ENCODE measurements around the gene PCSK6. TPM values are rescaled to one million over a fixed set of nuclear protein-coding genes. Genes with fewer than 3 reads are reported as not detected.

Gene PCSK6
- total RNA-seq, 1 experiment from 2014 or later = 10.6 TPM

DNA sequence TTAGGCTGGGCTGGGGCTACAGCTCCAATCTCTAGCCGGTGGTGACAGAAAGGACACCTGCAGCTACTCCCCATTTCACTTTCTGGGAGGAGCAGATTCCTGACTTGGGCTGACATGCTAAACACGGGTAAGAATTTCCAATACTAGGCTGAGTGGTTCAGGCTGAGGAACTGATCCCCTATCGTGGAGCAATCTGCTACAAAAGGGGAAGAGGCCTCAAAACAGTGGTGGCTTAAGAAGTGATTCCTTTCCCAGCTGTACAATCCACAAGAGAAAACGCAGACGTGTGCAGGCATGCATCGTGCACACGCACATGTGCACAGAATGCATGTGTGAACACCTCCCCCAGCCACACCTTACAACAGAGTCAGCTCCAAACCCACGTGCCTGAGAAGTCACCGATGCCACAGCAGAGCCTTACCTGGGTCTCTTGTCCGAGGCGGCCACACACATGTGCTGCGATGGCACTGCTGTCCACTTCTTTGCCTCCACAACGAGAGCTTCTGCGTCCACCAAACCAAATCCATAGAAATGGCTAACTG lies 107.8 kb downstream of the PCSK6 start:
- Histone ChIP-seq H3K27ac (ENCODE audit: low read length) (no peak overlapping the region), H3K9me3 (ENCODE audit: control insufficient read depth, insufficient read depth, low read depth, low read length) (no peaks in the 10 kb centered on the region), H3K27me3 (ENCODE audit: control insufficient read depth, insufficient read depth, low read length) (no peaks in the 10 kb centered on the region), H3K4me3 (ENCODE audit: low read depth in 2 of 2, low read length in 2 of 2) (no peak overlapping the region), H3K36me3 (ENCODE audit: control insufficient read depth, insufficient read depth, low read length) (no peaks in the 10 kb centered on the region), H3K4me1 (ENCODE audit: control insufficient read depth, insufficient read depth, low read length) (no peaks in the 10 kb centered on the region)
- DNase-seq (ENCODE audit: low read depth, low spot score) = no peak
- no TSS peak for BruUV-seq (replicated peaks)
- intact Hi-C loops (cut with micrococcal nuclease; ENCODE audit: unreplicated experiment) = no loop called here
- no peak for TF ChIP-seq TCF7L2 (IDR thresholded peaks at IDR 0.05; ENCODE audit: low read depth, low read length)
- TF ChIP-seq POLR2AphosphoS5 (IDR thresholded peaks at IDR 0.05; ENCODE audit: low read depth, low read length) = no peak
- TF ChIP-seq, protein P1, sequence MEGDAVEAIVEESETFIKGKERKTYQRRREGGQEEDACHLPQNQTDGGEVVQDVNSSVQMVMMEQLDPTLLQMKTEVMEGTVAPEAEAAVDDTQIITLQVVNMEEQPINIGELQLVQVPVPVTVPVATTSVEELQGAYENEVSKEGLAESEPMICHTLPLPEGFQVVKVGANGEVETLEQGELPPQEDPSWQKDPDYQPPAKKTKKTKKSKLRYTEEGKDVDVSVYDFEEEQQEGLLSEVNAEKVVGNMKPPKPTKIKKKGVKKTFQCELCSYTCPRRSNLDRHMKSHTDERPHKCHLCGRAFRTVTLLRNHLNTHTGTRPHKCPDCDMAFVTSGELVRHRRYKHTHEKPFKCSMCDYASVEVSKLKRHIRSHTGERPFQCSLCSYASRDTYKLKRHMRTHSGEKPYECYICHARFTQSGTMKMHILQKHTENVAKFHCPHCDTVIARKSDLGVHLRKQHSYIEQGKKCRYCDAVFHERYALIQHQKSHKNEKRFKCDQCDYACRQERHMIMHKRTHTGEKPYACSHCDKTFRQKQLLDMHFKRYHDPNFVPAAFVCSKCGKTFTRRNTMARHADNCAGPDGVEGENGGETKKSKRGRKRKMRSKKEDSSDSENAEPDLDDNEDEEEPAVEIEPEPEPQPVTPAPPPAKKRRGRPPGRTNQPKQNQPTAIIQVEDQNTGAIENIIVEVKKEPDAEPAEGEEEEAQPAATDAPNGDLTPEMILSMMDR (IDR thresholded peaks at IDR 0.05) = no peak
- no peak for TF ChIP-seq SIN3A (IDR thresholded peaks at IDR 0.05; ENCODE audit: borderline replicate concordance, insufficient read depth, low read depth, low read length)
- TF ChIP-seq, protein P2, sequence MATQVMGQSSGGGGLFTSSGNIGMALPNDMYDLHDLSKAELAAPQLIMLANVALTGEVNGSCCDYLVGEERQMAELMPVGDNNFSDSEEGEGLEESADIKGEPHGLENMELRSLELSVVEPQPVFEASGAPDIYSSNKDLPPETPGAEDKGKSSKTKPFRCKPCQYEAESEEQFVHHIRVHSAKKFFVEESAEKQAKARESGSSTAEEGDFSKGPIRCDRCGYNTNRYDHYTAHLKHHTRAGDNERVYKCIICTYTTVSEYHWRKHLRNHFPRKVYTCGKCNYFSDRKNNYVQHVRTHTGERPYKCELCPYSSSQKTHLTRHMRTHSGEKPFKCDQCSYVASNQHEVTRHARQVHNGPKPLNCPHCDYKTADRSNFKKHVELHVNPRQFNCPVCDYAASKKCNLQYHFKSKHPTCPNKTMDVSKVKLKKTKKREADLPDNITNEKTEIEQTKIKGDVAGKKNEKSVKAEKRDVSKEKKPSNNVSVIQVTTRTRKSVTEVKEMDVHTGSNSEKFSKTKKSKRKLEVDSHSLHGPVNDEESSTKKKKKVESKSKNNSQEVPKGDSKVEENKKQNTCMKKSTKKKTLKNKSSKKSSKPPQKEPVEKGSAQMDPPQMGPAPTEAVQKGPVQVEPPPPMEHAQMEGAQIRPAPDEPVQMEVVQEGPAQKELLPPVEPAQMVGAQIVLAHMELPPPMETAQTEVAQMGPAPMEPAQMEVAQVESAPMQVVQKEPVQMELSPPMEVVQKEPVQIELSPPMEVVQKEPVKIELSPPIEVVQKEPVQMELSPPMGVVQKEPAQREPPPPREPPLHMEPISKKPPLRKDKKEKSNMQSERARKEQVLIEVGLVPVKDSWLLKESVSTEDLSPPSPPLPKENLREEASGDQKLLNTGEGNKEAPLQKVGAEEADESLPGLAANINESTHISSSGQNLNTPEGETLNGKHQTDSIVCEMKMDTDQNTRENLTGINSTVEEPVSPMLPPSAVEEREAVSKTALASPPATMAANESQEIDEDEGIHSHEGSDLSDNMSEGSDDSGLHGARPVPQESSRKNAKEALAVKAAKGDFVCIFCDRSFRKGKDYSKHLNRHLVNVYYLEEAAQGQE (IDR thresholded peaks at IDR 0.05; ENCODE audit: insufficient read depth in 1 of 2, low read depth in 2 of 2, low read length in 1 of 2) = no peak
- CTCF ChIA-PET = no interaction called here
- POLR2A ChIA-PET = no interaction called here
- in situ Hi-C loops (cut with HindIII; ENCODE audit: low pct_unique_long_range_greater_than_20kb, low sequenced_read_pairs) = no loop called here
- no peak for ATAC-seq

DNA sequence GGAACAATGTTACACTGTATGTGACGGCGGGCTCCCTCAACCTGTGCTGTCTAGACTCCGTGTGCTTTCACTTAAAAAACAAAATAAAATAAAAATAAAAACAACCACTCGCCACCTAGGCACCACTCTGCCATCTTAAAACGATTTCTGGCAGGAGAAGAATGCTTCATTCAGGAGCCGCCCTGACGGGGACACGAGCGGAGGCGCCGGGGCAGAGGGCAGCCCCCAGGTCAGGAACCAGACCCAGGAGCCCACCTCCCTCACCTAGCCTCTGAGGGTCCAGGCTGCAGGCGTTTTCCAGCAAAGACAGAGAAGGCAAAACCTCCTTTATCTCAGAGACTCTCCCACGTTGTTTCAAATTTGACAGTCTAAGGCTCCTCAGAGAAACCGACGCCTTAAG lies 109.4 kb downstream of the PCSK6 start:
- Histone ChIP-seq H3K4me3 (ENCODE audit: low read depth in 2 of 2, low read length in 2 of 2) (no peak overlapping the region), H3K27ac (ENCODE audit: low read length) (no peak overlapping the region), H3K27me3 (ENCODE audit: control insufficient read depth, insufficient read depth, low read length) (no peaks in the 10 kb centered on the region), H3K9me3 (ENCODE audit: control insufficient read depth, insufficient read depth, low read depth, low read length) (no peaks in the 10 kb centered on the region), H3K4me1 (ENCODE audit: control insufficient read depth, insufficient read depth, low read length) (no peaks in the 10 kb centered on the region), H3K36me3 (ENCODE audit: control insufficient read depth, insufficient read depth, low read length) (no peaks in the 10 kb centered on the region)
- intact Hi-C loops (cut with micrococcal nuclease; ENCODE audit: unreplicated experiment) = no loop called here
- DNase-seq (ENCODE audit: low read depth, low spot score) (no peak), ATAC-seq (no peak)
- no TSS peak for BruUV-seq (replicated peaks)
- ChIA-PET CTCF (no interaction called here), POLR2A (no interaction called here)
- in situ Hi-C loops (cut with HindIII; ENCODE audit: low pct_unique_long_range_greater_than_20kb, low sequenced_read_pairs) = no loop called here
- TF ChIP-seq, protein P1 (IDR thresholded peaks at IDR 0.05) = no peak
- TF ChIP-seq POLR2AphosphoS5 (IDR thresholded peaks at IDR 0.05; ENCODE audit: low read depth, low read length) (no peak), TCF7L2 (IDR thresholded peaks at IDR 0.05; ENCODE audit: low read depth, low read length) (no peak), SIN3A (IDR thresholded peaks at IDR 0.05; ENCODE audit: borderline replicate concordance, insufficient read depth, low read depth, low read length) (no peak)
- TF ChIP-seq, protein P2 (IDR thresholded peaks at IDR 0.05; ENCODE audit: insufficient read depth in 1 of 2, low read depth in 2 of 2, low read length in 1 of 2) = no peak

Data from Panc1 (cell line).